H4 (cell line): Measurements from ENCODE around the gene DLGAP4. TPM values are rescaled to one million over a fixed set of nuclear protein-coding genes. Genes with fewer than 3 reads are reported as not detected.

Source experiments
- DNase-seq: peaks from one replicate; pipeline ENCODE4 v3.0.0-alpha.2; 2015; ENCODE audit warnings: low spot score
- total RNA-seq: library from RNA; depleted of rRNA; stranded (reverse); fragments of >200 nt; shearing (Covaris generic); gene quantifications from 2 replicates; pipeline ENCODE4 v1.2.3, GENCODE V29; 2014; rRNA removed

Gene DLGAP4
- total RNA-seq: 10.2 and 12.4 TPM in 2 replicates

DNA sequence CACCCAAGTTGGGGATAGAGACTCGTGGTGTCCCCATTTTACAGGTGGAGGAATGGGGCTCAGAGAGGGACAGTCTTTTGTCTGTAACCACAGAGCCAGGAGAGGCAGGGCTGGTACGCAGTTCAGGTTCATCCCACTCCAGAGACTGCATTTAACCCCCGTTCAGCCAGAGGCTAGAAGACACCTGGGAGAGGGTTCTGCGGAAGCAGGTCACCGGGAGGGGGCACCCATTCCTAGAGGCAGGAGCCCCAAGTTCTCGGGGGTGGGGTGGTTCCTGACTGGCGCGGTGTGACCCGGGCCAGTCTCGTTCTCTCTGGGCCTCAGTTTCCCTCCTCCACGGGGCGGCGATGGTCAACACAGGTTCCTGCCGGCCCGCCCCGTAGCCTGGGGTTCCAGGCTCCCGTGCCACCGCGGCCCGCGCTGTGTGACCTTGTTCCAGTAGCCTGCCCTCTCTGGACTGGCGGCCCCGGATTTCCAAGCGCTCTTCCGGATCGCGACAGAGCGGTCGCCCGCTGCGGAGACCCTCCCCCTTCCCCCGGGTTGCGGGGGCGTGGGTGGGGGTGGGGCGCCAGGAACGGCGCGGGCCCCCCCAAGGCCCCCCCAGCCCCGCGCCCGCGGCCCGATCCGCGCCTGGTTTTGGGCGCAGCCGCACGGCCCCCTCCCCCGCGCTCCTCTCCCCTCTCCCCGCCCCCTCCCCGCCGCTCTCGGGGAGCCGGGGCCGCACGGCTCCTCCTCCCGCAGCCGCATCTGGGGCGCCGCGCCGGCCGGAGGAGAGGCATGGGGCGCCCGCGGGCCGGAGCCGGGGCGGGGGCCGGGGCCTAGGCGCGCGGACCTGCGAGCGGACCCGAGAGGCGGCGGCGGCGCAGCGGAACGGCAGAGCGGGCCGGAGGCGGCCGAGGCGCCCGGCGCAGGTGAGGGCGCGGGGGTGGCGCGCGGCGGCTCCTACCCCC is at the start of gene DLGAP4:
Gene DLGAP4 (plus strand): TSS at position 738 of the 950 bp plus-strand sequence. CDS start 125,379 bp downstream, outside the sequence.
- DNase-seq: no peak

DNA sequence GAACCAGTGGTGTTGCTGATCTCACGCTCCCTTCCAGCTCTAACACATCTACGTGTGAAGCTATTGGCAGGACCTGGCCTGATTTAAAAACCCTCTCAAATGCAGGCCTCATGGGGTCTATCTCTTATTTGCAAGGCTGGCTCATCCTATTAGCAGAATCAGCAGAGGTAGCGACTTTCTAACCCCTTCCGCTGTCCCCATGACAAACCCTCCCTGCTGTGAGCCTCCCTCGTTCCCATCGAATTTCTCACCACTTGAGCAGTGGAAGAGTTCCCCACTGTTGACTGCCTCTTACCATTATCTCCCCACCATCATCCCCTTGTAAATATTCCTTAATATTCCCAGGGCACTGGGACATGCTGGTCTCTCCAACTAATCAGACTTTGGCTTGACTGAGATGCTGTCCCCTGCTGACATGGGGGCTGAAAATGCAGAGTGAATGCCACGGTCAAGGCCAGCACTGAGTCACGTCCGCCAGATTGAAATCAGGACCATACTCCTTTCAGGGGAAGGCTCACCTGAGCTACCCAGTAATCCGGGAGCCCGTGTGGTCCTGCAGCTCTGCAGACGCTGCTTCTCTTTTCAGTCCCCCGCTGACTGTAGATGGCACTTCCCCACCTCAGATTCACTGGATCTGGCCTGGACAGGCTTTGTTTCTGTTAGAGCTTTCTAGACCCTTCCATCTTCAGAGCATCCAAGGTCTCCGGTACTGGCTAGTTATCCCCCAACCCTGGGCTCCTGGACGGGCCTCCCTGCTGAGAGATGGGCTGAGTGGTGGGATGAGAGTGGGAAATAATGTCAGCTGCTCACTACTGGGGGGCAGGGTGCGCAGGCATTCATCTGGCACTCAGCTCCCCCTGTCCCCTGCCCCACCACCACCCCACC is 46.7 kb upstream of the DLGAP4 start:
- DNase-seq: no peak

DNA sequence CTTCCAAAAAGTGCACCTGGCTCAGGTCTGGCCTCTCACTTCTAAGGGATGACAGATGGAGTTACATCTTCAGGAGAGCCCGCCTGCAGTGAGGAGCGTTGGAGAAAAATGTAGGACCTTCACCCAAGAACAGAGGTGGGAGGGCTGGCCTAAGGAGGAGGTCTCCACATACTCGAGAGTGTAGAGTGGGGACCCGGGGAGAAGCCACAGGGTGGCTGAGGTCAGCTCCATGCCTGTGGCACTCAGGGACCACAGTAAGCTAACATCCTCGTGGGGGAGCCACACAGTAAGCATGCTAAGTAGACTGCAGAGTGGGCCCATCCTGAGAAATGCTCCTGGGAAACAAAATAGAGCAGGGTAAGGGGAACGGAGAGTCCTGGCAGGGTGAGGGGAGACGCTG is 45.8 kb upstream of the DLGAP4 start:
- DNase-seq: no peak

DNA sequence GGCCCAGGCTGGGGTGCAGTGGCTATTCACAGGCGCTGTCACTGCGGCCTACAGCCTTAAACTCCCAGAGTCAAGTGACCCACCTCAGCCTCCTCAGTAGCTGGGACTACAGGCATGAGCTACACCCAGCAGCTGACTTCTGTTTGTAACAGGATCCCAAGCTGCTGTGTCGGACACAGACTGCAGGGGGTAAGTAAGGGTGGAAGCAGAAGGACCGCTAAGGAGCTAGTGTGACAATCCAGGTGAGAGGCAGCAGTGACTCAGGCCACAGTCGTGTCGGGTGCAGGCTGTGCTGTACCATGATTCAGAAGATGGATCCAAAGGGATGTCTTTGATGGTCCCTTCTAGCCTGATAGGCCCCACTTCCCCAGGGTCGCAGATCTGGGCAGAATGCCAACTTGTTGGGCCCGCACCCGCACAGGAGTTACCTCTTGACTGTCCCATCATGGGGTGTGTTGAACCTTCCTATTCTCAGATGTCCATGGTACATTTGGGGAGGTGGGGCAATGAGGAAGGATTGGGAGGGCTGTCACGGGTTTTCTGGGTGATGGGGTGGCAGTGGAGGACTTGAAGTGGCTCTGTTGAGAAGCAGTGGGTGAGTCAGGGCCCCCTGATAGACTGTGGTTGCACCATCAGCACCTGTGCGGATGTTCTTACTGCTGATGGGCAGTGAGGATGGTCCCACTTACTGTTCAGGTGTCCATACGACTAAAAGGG is 44.6 kb upstream of the DLGAP4 start:
- DNase-seq: no peak

DNA sequence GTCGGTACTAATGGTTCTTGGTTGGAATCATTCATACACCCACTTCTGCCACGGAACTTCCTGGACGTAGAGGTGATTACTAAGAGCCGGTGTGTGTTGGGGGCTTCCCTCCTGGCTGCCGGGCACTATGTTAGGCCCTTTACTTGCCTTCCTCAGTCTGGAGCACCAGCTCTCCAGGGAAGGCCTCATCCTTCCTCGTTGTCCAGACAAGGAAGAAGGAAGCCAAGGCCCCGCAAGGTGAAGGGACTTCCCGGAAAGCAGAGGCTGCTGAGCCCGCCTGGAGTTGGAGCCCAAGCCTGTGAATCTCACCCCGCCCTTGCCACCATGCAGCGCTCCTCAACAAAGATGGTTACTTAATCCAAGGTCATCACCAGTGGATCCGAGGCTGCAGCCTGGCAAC is 43.7 kb upstream of the DLGAP4 start:
- no peak for DNase-seq

GRCh38 chr20:36264426-36265246 is 41.5 kb upstream of the DLGAP4 start:
- no peak for DNase-seq

DNA sequence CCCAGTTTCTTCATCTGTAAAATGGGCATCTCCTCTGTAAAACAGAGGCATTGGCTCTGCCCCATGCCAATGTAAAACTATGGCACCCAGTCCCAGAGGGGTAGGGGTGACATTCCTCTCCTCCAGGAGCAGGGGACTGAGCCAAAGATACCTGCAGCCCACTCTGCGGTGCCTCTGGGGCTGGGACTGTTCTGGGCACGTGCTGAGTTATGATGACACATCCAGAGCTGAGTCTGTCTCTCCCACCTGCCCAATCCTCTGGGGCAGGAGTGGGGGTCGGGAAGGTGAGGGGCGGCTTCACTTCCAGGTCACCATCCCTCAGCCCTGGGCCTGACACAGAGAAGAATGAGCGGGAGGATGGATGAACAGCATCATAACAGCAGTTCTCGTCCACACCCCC is 40.0 kb upstream of the DLGAP4 start:
- DNase-seq: no peak

DNA sequence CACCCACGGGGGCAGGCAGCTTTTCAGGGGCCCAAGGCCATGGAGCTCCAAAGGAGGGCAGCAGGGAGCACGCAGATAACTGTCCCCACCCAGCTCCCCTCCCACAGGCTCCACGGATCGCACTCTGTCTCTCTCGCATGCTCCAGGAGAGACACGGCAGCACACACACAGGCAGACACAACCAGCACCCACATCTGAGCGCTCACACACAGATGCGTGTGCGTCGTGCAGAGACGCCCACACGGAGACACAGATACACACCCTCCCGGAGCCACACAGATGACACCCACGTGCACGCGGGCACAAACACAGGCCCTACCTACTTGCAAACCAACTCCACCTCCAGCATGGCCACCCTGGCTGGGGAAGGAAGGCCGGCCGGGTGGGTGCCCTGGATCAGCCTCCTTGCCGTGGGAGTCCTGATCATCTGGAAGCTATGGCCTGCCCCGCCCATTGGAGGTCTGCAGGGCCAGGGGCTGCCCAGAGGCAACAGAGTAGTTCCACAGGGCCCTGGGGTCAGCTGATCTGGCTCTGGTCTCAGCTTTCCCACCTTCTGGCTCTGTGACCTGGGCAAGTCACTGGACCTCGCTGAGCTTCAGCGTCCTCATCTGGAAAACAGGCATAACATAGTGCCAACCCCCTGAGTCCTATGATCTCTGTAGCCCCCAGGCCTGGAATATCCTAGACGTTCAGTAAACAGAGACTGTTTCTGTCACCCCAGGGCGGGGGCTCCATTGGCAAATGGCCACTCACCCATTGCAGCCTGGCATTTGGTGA is 38.3 kb upstream of the DLGAP4 start:
- DNase-seq: no peak

GRCh38 chr20:36268440-36269342 is 37.4 kb upstream of the DLGAP4 start:
- DNase-seq: no peak

GRCh38 chr20:36269507-36269906 is 36.6 kb upstream of the DLGAP4 start:
- DNase-seq: no peak

GRCh38 chr20:36270744-36271638 is 35.1 kb upstream of the DLGAP4 start:
- DNase-seq: no peak

DNA sequence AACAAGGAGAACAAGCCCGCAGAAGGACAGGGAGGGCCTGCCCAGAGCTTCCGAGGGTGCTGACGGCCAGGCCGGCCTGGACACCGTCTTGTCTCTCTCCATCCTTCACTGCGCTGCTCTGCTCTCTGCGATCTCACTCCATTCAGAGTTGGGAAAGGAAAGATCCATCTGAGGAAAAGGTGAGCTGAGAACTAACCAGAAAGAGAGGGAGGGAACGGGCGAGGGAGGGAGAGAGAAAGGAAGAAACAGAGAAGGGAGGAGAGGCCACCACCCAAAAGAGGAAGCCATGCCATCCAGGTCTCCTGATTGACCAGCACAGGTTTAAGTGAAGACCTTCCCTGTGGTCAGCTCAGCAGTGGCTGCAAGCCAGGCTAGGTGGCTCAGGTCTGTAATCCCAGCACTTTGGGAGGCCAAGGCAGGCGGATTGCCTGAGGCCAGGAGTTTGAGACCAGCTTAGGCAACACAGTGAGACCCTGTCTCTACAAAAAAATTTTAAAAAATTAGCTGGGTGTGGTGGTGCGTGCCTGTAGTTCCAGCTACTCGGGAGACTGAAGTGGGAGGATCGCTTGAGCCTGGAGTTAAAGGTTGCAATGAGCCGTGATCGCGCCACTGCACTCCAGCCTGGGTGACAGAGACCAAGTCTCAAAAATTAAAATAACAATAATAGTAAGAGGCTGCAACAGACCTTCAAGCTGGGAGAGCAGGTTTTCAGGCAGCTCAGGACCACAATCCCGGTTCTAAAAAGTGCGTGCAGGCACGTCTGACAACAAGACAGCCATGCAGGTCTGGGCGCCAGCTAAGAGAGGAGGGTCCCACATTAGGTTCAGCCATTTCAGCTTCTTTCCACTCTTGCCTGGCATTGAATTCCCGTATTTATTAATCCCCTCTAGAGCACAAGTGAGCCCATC is 34.2 kb upstream of the DLGAP4 start:
- DNase-seq: no peak

DNA sequence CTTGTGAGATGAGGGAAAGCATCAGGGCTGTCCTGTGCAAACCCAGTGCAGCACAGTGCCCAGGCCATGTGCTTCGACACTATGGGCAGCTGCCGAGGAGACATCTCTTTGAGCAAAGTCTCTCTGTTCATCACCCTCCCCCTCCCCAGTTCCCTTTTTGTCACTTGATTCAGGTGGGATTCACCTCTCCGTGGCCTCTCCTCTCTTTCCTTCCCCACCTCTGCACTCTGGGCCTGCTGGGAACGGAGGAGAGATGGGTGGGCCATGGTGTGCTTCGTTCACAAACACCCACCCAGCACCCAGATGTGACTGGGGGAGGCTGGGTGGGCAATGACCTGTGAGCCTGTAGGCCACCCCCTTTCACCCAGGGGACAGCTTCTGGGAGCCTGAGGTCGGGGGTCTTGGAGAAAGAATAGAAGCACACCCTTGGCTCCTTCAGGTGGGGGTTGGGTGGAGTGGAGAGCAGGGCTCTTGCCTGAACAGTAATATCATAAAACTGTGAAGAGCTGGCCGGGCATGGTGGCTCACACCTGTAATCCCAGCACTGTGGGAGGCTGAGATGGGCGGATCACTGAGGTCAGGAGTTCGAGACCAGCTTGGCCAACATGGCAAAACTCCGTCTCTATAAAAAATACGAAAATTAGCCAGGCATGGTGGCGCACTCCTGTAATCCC is 33.5 kb upstream of the DLGAP4 start:
- no peak for DNase-seq

DNA sequence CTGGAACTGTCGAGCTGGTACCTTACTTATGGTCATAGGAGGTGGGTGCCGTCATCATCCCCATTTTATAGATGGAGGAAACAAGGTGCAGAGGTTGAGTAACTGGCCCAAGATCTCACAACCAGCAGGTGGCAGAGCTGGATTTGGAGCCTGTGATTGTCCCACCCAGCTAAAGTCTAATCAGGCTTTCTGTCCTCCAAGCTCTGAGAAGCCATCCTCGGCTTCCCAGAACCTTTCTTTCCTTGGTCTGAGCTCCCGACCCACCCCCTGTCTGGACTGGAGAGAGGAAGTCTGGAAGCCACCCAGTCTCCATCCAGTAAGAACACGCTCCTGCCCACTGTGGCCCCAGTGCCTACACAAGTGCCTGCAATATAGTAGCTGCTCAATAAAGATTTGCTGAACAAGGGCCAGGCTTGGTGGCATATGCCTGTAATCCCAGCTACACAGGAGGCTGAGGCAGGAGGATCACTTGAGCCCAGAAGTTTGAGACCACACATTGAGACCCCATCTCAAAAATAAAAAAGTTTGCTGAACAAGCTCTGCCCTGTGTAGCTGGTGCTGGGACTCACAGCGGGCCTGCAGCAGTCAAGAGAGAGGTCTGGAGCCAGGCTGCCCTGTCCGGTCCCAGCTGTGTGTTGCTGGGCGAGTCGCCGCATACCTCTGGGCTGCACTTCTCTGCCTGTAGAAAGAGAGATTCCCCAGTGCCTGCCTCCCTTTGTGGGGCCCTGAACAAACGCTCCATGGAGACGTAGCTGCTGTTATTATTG is 32.5 kb upstream of the DLGAP4 start:
- no peak for DNase-seq

DNA sequence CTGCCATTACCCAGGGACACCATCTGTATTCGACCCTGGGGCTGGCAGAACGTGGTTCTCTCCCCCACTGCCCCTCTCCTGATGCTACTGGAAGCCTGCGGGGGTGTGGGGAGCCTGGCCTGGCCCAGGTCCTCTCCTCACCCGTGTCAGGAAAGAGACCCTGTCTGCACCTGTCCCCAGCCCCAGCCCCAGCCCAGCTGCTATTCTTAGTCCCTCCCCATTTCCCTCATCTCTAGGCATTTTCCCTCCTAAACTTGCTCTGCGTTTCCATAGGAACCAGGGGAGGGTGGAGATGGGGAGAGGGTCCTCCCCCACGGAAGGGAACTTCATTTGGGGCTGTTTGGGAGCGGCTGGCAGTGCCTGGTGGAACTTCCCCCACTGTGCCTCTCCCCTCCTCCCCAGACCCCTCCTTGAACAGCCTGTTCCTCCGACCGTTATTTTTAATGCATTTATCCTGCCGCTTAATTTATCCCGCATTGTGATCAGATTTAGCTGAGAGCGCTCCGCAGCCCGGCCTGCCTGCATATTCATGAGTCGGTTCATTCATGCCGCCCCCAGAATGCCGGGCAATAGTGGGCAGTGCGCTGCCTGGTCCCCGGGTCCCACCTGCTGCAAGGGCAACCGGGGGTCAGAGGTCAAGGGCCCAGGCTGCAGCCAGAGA is 31.8 kb upstream of the DLGAP4 start:
- no peak for DNase-seq
